Colonic mucosa (tissue), 4 donors: ENCODE results near the gene ZNF112. TPM values are rescaled to one million over a fixed set of nuclear protein-coding genes. Genes with fewer than 3 reads are reported as not detected.
"Not testable (repeated sequence)": the region's sequence is repeated elsewhere in the genome, so short reads cannot be mapped to it uniquely, and the experiment has no call there.

ENCODE experiments used
- DNase-seq: peaks from one replicate; pipeline ENCODE4 v3.0.0-alpha.2; 2020
- H3K27ac ChIP-seq: fragments of 200-600 bp; one replicate; pipeline ENCODE4 v1.8.0; 2021
- H3K27me3 ChIP-seq: fragments of 200-600 bp; one replicate; pipeline ENCODE4 v1.8.0; 2021
- H3K36me3 ChIP-seq: fragments of 200-600 bp; one replicate; pipeline ENCODE4 v1.8.0; 2021
- H3K4me1 ChIP-seq: fragments of 200-600 bp; one replicate; pipeline ENCODE4 v1.8.0; 2021; ENCODE audit warnings: mild to moderate bottlenecking
- H3K4me3 ChIP-seq: fragments of 200-600 bp; one replicate; pipeline ENCODE4 v1.8.0; 2021
- H3K9ac ChIP-seq, 2 donors: one replicate each; pipeline ENCODE4 v1.7.0; 2013; ENCODE audit warnings: control low read depth in 2 of 2, low read depth in 2 of 2, low read length in 2 of 2
- H3K9me3 ChIP-seq: fragments of 200-600 bp; one replicate; pipeline ENCODE4 v1.8.0; 2021
- intact Hi-C: fragments of 100-400 bp; cut with DNase I; formaldehyde crosslinking; loops from one replicate; pipeline ENCODE4 v1.14.1; 2022
- total RNA-seq, 2 donors: library from RNA; stranded (reverse); fragmentation: NEBNext Ultra II Directional in 1 of 2; extraction: Animal tissue kit (Norgen Biotek cat#: 25700) in 1 of 2; gene quantifications; one replicate each; pipeline ENCODE4 v1.2.1, GENCODE V29; 2021
- TF ChIP-seq, protein P1 (sequence below): fragments of 200-600 bp; IDR thresholded peaks from one replicate; pipeline ENCODE4 v1.8.0; 2022; ENCODE audit warnings: antibody characterized with exemption, mild to moderate bottlenecking
- donor health status: healthy.
- donor health status: DM: no; HTN: no; CAD: no.
- donor health status: DM: no; HTN: no; CAD: no.

The ZNF112 gene
- total RNA-seq, 2 donors from 2014 or later: 3.0 to 4.4 TPM

DNA sequence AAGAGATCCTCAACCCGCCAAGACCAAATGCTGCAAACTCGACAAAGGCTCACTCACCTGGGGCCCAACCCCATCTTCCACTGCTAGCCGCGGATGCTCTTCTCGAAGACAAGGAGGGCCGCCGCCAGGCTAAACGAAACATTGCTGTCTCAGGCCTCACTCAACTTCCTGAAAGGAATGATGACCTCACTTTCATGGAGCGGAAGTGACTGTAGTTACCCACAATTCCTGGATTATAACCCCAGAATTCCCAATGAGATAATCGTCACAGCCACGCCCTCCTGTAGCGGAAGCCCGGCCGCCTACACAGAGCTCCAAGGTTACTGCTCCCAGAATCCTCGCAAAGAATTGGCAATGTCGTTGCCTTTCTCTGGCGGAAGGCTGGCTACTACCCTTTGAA, 10.5 kb upstream of the ZNF112 start:
- no peaks in the 10 kb centered on the region for H3K9me3 ChIP-seq
- no peak overlapping the region for H3K9ac ChIP-seq
- intact Hi-C loops: no loop called here
- H3K36me3 ChIP-seq: no peaks in the 10 kb centered on the region
- H3K4me1 ChIP-seq: no peaks in the 10 kb centered on the region
- TF ChIP-seq, protein P1, sequence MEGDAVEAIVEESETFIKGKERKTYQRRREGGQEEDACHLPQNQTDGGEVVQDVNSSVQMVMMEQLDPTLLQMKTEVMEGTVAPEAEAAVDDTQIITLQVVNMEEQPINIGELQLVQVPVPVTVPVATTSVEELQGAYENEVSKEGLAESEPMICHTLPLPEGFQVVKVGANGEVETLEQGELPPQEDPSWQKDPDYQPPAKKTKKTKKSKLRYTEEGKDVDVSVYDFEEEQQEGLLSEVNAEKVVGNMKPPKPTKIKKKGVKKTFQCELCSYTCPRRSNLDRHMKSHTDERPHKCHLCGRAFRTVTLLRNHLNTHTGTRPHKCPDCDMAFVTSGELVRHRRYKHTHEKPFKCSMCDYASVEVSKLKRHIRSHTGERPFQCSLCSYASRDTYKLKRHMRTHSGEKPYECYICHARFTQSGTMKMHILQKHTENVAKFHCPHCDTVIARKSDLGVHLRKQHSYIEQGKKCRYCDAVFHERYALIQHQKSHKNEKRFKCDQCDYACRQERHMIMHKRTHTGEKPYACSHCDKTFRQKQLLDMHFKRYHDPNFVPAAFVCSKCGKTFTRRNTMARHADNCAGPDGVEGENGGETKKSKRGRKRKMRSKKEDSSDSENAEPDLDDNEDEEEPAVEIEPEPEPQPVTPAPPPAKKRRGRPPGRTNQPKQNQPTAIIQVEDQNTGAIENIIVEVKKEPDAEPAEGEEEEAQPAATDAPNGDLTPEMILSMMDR: no peak
- no peak overlapping the region for H3K4me3 ChIP-seq
- no peaks in the 10 kb centered on the region for H3K27me3 ChIP-seq
- H3K27ac ChIP-seq: no peak overlapping the region
- DNase-seq: no peak

DNA sequence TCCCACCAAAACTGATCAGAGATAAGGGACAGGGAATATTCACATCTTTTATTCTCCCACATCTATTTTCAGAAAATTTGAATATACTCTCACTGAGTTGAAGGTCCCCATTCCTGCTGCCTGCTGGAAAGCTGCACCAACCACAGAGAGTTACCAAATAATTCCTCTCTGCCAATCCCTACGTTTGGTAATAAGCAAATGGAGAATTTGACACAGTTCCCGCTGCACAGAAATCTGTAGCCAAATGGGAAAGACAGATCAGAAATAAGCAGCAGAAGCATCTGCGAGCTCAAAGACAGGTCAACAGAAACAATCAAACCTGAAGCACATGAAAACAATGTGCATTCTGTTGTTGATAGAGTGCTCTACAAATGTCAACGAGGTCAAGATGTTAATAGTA, 9.9 kb downstream of the ZNF112 start:
- intact Hi-C loops: no loop called here
- no peak for DNase-seq
- no peaks in the 10 kb centered on the region for H3K36me3 ChIP-seq
- H3K27ac ChIP-seq: no peak overlapping the region
- H3K4me3 ChIP-seq: no peak overlapping the region
- no peaks in the 10 kb centered on the region for H3K9me3 ChIP-seq
- H3K4me1 ChIP-seq: no peaks in the 10 kb centered on the region
- no peak overlapping the region for H3K9ac ChIP-seq
- no peaks in the 10 kb centered on the region for H3K27me3 ChIP-seq
- TF ChIP-seq, protein P1: no peak

DNA sequence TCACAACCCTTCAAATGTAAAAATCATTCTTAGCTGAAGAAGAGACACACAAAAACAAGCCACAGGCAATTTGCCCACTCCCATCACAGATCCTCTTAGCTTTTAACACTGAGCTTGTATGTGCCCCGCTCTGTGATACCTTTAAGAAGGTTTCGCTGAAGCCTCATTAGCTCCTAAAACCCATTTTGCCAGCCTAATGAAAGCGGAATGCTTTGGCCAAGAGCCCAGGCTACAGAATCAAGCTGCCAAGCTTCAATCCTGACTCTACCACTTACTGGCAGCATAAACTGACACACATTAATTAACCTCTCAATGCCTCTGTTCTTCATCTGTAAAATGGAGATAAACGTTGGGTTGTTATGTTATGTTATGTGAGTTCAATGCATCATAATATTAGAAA, 10.5 kb downstream of the ZNF112 start:
- H3K9me3 ChIP-seq: no peaks in the 10 kb centered on the region
- H3K9ac ChIP-seq: no peak overlapping the region
- DNase-seq: no peak
- H3K36me3 ChIP-seq: no peaks in the 10 kb centered on the region
- intact Hi-C loops: no loop called here
- H3K4me3 ChIP-seq: no peak overlapping the region
- H3K27ac ChIP-seq: no peak overlapping the region
- TF ChIP-seq, protein P1: no peak
- H3K4me1 ChIP-seq: no peaks in the 10 kb centered on the region
- H3K27me3 ChIP-seq: no peaks in the 10 kb centered on the region

DNA sequence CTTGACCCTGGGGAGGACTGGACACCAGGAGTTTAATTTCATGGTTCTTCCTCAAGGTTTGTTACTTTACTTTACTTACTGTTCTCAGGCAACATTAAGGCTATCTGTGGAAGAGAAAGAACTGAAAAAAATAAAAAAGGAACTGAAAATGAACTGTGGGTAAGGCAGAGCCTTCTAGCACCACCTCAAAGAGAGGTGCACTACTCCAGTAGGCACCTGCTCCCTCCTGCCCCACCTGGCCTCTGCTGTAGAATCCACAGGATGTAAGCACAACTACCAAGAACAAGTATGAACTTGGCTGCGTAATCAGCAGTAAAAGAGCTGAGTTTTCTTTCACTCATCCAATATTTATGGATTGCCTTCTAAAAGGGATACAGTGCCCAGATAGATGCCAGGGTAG, 12.2 kb downstream of the ZNF112 start:
- no peak overlapping the region for H3K9ac ChIP-seq
- no peaks in the 10 kb centered on the region for H3K36me3 ChIP-seq
- TF ChIP-seq, protein P1: no peak
- no peaks in the 10 kb centered on the region for H3K9me3 ChIP-seq
- H3K4me1 ChIP-seq: no peaks in the 10 kb centered on the region
- no peak overlapping the region for H3K27ac ChIP-seq
- H3K27me3 ChIP-seq: no peaks in the 10 kb centered on the region
- intact Hi-C loops: no loop called here
- DNase-seq: no peak
- H3K4me3 ChIP-seq: no peak overlapping the region

DNA sequence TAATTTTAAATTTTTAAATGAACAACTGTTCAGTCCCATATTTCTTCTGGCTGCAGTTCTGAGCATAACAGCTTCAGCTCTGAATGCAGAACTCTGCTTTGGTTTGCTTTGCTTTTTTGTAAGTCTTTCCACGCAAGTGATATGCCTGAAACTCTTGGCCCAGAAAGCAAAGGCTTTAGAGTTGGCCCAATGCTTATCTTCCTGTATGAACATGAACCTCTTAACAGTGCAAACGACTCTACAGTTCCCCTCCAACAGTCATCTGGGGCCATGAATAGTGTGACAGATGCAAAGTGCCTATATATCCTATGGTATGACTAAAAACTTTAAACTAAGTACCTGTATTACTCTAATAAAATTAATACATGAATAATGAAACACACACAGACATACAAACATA, 14.7 kb downstream of the ZNF112 start:
- DNase-seq: no peak
- TF ChIP-seq, protein P1: no peak
- intact Hi-C loops: no loop called here
- no peak overlapping the region for H3K27ac ChIP-seq
- no peaks in the 10 kb centered on the region for H3K4me1 ChIP-seq
- H3K9ac ChIP-seq: no peak overlapping the region
- H3K27me3 ChIP-seq: no peaks in the 10 kb centered on the region
- no peak overlapping the region for H3K4me3 ChIP-seq
- H3K36me3 ChIP-seq: no peaks in the 10 kb centered on the region
- H3K9me3 ChIP-seq: no peaks in the 10 kb centered on the region

DNA sequence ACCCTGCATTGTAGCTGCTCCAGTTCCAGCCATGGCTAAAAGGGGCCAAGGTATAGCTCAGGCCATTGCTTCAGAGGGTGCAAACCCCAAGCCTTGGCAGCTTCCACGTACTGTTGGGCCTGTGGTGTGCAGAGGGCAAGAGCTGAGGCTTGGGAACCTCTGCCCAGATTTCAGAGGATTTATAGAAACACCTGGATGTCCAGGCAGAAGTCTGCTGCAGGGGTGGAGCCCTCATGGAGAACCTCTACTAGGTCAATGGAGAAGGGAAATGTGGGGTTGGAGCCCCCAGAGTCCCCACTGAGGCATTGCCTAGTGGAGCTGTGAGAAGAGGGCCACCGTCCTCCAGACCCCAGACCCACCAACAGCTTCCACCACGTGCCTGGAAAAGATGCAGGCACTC, 21.8 kb downstream of the ZNF112 start:
- H3K27ac ChIP-seq, DNase-seq, H3K9ac ChIP-seq, H3K9me3 ChIP-seq, H3K27me3 ChIP-seq, H3K4me1 ChIP-seq, intact Hi-C loops, H3K4me3 ChIP-seq: not testable (repeated sequence)
- H3K36me3 ChIP-seq: peaks cover 15% of the 10 kb centered on the region
